LHCN-M2 (cell line): ENCODE data around the gene ERC2. TPM values are rescaled to one million over a fixed set of nuclear protein-coding genes. Genes with fewer than 3 reads are reported as not detected.
A peak's percentile ranks its signal among the peaks of the same experiment; 100 is the strongest.

Experiments used
- DNase-seq: peaks from one replicate; pipeline ENCODE4 v3.0.0-alpha.2; 2012; ENCODE audit warnings: low read depth
- total RNA-seq: library from RNA; depleted of rRNA; stranded (reverse); fragments of >200 nt; gene quantifications from 2 replicates; pipeline ENCODE4 v1.2.3, GENCODE V29; 2014

Gene ERC2
- total RNA-seq, 1 experiment from 2014 or later, result 0.11 TPM

GRCh38 chr3:55828712-55829111, 639.6 kb downstream of the ERC2 start:
- peak; percentile 7 for DNase-seq

DNA sequence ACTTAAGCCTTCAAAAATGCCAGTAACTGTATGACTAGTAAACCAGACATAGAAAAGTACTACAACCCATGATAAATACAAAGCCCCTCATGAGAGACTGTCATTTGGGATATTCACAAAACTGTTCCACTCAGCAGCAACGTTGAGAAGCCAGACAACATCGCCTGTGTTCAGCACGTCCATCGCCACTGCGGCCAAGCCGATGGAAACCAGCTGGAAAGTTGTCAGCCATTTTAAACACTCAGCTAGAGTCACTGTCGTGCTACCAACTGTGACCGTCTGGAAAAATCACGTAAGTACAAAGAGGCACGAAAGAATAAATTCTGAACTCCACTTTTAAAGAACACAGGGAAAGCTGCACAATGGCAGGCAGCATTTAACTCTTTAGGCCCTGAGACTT, 640.5 kb downstream of the ERC2 start:
- no peak for DNase-seq

- peak; percentile 12 for DNase-seq
Measured at GRCh38 chr3:55826731-55827496, 641.4 kb downstream of the ERC2 start.

DNA sequence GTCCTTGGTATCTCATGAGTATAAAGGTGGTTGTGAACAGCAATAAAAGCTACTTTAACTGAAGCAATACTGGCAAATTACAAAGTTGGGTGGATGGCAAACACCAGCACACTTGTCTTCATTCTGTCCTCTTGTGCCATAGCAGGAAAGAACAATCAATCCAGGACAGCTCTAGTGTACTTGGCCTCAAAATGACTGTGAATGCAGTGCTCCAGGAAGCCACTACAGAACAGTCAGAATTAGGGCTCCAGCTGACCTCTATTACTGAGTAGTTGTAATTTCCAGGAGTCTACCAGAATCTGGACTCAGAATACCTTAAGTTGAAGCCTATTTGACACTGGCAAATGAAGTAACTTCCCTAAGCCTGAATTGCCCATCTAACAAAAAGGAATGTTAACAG, 642.2 kb downstream of the ERC2 start:
- no peak for DNase-seq

- no peak for DNase-seq
Measured at GRCh38 chr3:55824406-55824805, 643.9 kb downstream of the ERC2 start.

DNA sequence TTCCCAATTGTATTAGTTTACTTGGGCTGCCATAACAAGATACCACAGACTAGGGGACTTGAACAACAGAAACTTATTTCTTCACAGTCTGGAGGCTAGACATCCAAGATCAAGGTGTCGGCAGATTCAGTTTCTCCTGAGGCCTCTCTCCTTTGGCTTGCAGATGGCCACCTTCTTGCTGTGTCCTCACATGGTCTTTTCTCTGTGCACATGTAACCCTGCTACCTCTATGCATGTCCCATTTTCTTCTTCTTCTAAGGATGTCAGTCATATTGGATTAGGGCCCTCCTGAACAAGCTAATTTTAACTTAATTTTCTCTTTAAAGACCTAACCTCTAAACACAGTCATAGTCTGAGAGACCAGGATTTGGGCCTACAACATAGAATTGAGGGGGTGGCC, 644.4 kb downstream of the ERC2 start:
- DNase-seq, result no peak

DNA sequence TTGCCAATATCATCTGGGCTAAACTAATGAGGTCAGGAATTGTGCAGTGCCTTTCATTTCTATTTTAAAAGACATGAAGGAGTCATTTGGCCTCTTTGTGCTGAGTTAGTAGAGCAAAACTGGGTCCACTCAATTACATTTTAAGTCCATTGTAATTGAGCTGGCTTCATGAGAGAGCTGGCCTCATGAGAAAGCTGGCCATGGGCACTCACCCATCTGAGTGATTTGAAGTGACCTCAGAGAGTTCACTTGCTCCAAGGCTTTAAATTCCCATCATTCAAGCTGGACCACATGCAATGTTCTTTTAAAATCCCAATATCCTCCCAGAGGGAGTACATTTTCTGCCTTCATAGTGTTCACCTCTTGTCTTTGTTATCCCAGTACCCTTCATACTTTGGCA, 645.3 kb downstream of the ERC2 start:
- DNase-seq, result no peak

DNA sequence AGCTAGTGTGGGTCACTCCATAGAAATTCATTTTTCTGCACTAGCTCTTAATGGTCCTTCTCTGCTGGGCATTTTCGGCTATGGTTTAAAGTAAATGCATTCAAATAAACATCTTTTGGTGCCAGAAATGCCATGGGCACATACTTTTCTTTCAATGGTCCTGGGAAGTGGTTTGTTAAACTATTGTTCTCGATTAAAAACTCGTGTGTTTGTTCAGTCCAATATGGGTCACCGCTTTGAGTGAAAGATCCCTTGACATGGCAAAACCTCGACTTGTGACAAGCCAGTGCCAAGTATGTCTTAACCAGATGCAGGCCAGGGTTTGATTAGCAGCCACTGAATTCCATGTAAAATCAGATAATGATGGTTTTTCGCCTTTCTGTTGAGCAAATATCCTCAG, 649.3 kb downstream of the ERC2 start:
- no peak for DNase-seq

DNA sequence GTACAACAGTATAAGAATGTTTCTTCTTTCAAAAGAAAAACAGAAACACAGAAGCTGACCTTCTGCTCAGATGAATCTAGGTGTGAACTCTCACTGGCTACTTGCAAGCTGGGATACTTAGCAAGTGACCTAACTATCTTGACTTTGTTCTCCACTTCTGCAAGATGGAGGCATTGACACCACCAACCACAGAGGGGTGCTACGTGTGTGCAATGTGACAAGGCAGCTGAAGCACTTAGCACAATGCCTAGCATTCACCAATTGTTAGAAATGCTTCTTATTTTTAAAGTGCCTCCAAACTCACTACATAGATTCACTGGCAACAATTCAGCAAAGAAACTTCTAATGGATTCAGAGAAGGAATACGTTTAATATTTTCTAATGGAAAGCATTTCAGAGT, 649.8 kb downstream of the ERC2 start:
- DNase-seq, result no peak

GRCh38 chr3:55816794-55817576, 651.3 kb downstream of the ERC2 start:
- DNase-seq, result no peak

DNA sequence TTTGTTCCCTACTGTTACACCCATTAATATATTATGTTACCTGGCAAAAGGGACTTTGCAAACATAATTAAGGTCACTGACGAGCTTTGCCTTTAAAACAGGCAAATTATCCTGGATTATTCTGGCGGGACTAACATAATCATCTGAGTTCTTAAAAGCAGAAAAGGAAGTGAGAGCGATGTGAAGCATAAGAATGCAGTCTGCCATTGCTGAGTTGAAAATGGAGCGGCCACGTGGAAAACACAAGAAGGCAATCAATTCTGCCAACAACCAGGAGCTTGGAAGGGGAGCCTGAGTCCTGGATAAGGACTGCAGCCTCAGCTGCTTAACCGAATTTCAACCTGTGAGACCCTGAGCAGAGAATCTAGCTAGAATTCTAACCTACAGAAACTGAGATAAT, 653.0 kb downstream of the ERC2 start:
- no peak for DNase-seq

DNA sequence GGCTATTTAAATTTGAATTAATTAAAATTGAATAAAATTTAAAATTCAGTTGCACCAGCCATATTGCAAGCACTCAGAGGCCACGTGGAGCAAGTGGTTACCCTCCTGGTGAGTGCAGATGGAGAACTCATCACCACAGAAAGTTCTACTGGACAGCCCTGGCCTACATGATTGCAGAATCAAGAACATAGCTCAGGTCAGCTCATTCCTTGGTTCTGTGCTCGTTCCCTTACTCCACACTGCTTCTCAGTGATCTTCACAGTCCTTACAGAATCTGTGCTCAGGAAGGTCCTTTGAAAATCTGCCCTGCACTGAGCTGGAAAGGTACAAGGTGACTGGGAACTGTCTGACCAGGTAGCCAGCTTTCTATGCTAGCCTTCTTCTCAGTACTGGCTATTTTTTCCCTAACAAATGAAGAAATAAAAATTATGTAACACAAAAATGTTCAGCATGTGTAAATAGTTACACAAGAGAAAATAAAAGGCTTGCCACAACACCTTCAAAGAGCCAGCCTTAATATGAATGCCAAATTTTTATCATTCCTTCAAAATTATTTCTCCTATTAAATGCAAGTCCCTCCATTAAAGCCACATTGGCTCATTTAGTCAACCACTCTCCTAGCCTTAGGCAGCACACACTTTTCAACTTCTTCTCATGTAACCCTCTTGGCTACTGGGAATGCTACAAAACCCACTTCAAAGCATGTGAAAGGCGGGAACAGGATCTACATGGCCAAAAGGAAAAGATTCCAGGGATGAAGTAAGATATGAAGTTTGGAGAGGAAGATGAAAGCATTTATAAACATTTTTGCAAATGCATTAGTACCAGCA, 654.8 kb downstream of the ERC2 start:
- DNase-seq, result no peak

GRCh38 chr3:55812394-55813013, 655.8 kb downstream of the ERC2 start:
- no peak for DNase-seq

- no peak for DNase-seq
Measured at GRCh38 chr3:55807210-55807609, 661.1 kb downstream of the ERC2 start.

- DNase-seq, result no peak
Measured at GRCh38 chr3:55805169-55805568, 663.1 kb downstream of the ERC2 start.

- no peak for DNase-seq
Measured at GRCh38 chr3:55804170-55805095, 663.8 kb downstream of the ERC2 start.

DNA sequence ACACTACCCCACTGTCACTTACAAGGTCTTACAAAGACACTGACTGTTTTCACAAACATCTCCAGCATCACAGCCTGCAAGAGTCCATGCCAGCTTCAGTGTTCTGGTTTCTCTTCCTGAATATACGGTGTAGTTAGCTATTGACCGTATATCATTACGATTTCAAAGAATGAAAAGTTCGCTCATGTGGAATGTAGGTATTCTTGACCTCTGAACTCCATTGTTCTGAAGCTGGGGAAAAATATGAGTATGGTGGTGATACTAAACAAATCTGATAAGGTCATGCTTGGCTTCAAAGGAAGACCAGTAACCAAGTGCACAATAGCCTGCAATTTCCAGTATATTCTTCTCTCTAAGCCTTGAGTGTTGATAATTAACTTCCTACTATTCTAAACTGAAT, 665.5 kb downstream of the ERC2 start:
- DNase-seq, result no peak

GRCh38 chr3:55801676-55802075, 666.6 kb downstream of the ERC2 start:
- no peak for DNase-seq

DNA sequence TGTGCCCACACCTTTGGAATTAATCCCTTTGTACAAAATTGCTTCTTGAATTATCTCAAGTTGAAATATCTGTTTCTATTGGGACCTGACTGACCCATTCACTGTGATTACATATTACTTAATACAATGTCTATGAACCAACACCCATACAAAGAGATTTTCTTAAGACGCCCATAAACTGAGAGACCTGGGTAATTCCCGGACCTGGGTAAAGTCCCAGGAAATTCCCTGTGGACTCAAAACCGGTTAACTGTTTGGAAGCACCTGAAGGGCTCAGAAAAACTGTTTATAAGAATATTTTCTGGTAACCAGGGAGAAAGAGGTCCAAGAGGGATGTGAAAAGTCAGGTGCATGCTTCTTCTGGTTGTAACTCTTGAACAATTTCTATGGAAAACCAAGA, 667.2 kb downstream of the ERC2 start:
- DNase-seq, result no peak

DNA sequence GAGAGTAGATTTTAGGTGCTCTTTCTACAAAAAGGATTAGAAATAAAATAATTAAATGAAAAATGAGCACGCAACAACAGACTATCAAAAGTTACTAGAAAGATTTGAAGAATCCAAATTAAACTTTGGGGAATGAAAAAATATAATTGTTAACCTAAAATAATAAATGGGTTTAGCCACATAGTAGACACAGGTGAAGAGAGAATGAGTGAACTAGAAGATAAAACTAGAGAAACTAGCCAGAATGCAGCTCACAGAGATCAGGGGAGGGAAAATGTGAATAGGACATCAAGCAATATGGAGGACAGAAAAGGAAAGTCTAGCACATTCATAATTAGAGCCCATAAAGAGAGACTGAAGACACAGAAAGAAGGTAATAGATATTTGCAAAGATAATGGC, 670.5 kb downstream of the ERC2 start:
- DNase-seq, result no peak

DNA sequence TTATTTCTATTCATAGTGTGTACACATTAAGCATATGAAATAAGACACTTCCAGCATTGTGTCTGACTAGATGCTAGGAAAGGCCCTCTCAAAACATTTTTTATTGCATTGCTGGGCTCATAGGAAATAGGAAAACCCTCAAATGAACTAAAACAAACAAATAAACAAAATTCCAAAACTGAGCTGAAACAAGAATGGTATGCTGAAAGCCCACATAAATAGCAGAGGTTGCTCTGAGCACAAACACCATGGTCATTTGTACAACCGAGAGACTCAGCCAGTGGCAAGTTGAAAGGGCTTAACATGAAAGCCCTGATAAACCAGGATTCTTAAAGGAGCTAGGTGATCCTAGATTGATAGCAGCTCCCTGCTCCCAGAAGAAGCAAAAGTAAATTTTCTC, 671.2 kb downstream of the ERC2 start:
- peak; percentile 5 for DNase-seq
